Ovary (tissue), 3 donors: ENCODE measurements around the gene NCAM1.

Experiments
- EP300 ChIP-seq: sonication (generic); formaldehyde crosslinking; IDR thresholded peaks from one replicate; pipeline ENCODE4 v1.6.1; 2017; ENCODE audit warnings: antibody characterized with exemption
- POLR2A ChIP-seq: fragments of 450-650 bp; IDR thresholded peaks from one replicate; pipeline ENCODE4 v1.6.1; 2017; ENCODE audit warnings: antibody characterized with exemption, mild to moderate bottlenecking, moderate library complexity
- TF ChIP-seq, protein P1 (sequence below), 3 donors: fragments of 450-650 bp in 2 of 3; fragments of 200-600 bp in 1 of 3; IDR thresholded peaks; one replicate each; pipeline versions ENCODE4 v1.5.1 to v1.8.0; 2016 to 2022; ENCODE audit warnings: antibody characterized with exemption in 3 of 3, mild to moderate bottlenecking in 1 of 3
- donor health status: DM: no; HTN: no; CAD: no.

DNA sequence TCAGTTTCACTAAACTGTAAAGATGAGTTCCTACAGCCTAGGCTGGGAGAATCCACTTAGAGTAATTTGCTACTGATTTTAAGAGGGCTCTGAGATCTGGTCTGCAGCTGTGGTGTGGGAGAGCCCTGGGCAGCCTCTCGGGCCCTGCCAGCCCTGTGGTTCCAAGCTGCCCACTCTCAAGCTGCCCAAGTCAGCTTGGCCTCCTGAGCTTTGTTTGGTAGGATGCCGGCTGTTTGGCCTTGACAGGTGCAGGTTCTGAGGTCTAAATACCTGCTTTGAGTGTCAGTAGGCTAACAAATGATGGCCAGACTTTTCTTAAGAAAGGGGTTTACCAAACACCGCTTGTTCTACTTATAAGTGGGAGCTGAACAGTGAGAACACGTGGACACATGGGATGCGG is 219.9 kb downstream of the NCAM1 start:
- TF ChIP-seq POLR2A: no peak
- TF ChIP-seq, protein P1, sequence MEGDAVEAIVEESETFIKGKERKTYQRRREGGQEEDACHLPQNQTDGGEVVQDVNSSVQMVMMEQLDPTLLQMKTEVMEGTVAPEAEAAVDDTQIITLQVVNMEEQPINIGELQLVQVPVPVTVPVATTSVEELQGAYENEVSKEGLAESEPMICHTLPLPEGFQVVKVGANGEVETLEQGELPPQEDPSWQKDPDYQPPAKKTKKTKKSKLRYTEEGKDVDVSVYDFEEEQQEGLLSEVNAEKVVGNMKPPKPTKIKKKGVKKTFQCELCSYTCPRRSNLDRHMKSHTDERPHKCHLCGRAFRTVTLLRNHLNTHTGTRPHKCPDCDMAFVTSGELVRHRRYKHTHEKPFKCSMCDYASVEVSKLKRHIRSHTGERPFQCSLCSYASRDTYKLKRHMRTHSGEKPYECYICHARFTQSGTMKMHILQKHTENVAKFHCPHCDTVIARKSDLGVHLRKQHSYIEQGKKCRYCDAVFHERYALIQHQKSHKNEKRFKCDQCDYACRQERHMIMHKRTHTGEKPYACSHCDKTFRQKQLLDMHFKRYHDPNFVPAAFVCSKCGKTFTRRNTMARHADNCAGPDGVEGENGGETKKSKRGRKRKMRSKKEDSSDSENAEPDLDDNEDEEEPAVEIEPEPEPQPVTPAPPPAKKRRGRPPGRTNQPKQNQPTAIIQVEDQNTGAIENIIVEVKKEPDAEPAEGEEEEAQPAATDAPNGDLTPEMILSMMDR (IDR thresholded peaks at IDR 0.05): no peak
- TF ChIP-seq EP300: no peak
